ENCODE data around the gene IL12A. TPM values are rescaled to one million over a fixed set of nuclear protein-coding genes. Genes with fewer than 3 reads are reported as not detected.

IL12A gene
- total RNA-seq, 2 experiments from 2014 or later: not detected

DNA sequence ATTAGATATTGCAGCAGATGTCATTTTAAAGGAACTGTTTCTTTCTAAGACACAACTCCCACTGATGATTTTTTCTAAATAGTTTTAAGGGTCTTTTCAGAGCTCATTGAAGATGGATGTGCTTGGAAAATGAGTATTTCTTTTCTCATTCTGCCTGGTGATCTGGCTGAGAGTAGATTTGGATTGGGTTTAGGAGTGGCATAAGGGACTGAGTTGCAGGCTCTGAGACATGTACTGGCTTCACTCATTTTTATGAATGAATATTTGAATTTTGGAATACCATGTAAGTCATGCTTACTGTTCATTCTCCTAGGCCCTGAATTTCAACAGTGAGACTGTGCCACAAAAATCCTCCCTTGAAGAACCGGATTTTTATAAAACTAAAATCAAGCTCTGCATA lies 6.5 kb downstream of the IL12A start:
- Mint-ChIP-seq H3K27me3 (no peaks in the 10 kb centered on the region), H3K27ac (no peak overlapping the region), H3K9me3 (no peaks in the 10 kb centered on the region), H3K4me1 (ENCODE audit: low read depth) (no peaks in the 10 kb centered on the region), H3K36me3 (ENCODE audit: low read depth) (no peaks in the 10 kb centered on the region), H3K4me3 (no peak overlapping the region)
- intact Hi-C loops (cut with micrococcal nuclease): no loop called here
- DNase-seq (no peak), ATAC-seq (no peak)
- TF ChIP-seq, protein P1, sequence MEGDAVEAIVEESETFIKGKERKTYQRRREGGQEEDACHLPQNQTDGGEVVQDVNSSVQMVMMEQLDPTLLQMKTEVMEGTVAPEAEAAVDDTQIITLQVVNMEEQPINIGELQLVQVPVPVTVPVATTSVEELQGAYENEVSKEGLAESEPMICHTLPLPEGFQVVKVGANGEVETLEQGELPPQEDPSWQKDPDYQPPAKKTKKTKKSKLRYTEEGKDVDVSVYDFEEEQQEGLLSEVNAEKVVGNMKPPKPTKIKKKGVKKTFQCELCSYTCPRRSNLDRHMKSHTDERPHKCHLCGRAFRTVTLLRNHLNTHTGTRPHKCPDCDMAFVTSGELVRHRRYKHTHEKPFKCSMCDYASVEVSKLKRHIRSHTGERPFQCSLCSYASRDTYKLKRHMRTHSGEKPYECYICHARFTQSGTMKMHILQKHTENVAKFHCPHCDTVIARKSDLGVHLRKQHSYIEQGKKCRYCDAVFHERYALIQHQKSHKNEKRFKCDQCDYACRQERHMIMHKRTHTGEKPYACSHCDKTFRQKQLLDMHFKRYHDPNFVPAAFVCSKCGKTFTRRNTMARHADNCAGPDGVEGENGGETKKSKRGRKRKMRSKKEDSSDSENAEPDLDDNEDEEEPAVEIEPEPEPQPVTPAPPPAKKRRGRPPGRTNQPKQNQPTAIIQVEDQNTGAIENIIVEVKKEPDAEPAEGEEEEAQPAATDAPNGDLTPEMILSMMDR (IDR thresholded peaks at IDR 0.05): no peak
- ChIA-PET CTCF (interaction anchor here (0.8 to 2.4 kb wide), 3 partner anchors 8 to 167 kb away, joined by 3 to 10 read pairs (median 4); no protein-coding TSS in a partner anchor), POLR2A (no interaction called here)

DNA sequence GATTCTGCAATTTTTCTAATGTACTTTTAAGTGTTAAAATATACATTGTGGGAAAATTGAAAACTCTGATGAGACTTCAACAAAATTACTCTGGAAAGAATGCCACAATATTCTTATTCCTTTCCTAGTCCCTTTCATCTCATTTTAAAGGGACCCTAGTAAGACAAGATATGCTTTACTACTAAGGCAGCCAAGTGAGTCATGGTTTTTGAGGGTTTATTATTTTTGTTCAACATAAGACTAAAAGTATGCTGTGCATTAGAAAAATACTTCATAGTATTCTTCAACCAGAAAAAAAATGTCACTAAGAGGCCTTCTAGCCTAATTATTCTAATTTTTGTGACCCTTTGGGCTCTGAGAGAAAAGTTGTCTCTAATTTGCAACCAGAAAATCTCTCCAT lies 7.4 kb downstream of the IL12A start:
- TF ChIP-seq, protein P1 (IDR thresholded peaks at IDR 0.05): no peak
- intact Hi-C loops (cut with micrococcal nuclease): no loop called here
- DNase-seq: no peak
- H3K4me1 Mint-ChIP-seq (ENCODE audit: low read depth): no peaks in the 10 kb centered on the region
- no peaks in the 10 kb centered on the region for H3K27me3 Mint-ChIP-seq
- no peaks in the 10 kb centered on the region for H3K9me3 Mint-ChIP-seq
- H3K36me3 Mint-ChIP-seq (ENCODE audit: low read depth): no peaks in the 10 kb centered on the region
- no peak overlapping the region for H3K4me3 Mint-ChIP-seq
- no peak for ATAC-seq
- no peak overlapping the region for H3K27ac Mint-ChIP-seq
- ChIA-PET CTCF (interaction anchor here (0.7 to 2.4 kb wide), 3 partner anchors 8 to 10 kb away, joined by 4 to 10 read pairs (median 4); no protein-coding TSS in a partner anchor), POLR2A (no interaction called here)

DNA sequence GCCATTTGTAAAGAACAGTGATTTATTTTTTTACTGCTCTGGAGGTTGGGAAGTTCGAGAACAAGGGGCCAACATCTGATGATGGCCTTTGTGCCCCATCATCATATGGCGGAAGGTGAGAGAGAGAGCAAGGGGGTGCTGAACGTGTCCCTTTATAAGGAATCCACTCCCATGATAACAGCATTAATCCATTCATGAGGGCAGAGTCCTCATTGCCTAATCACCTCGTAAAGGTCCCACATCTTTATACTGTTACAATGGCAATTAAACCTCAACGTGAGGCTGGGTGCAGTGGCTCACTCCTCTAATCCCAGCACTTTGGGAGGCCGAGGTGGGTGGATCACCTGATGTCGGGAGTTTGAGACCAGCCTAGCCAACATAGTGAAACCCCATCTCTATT lies 8.3 kb downstream of the IL12A start:
- intact Hi-C loops (cut with micrococcal nuclease): no loop called here
- ChIA-PET POLR2A (no interaction called here), CTCF (interaction anchor here (2.4 kb wide), 1 partner anchor 9 kb away, joined by 10 read pairs; no protein-coding TSS in a partner anchor)
- no peaks in the 10 kb centered on the region for H3K27me3 Mint-ChIP-seq
- TF ChIP-seq, protein P1 (IDR thresholded peaks at IDR 0.05): no peak
- no peak overlapping the region for H3K4me3 Mint-ChIP-seq
- no peaks in the 10 kb centered on the region for H3K36me3 Mint-ChIP-seq (ENCODE audit: low read depth)
- no peak overlapping the region for H3K27ac Mint-ChIP-seq
- DNase-seq (no peak), ATAC-seq (no peak)
- no peaks in the 10 kb centered on the region for H3K4me1 Mint-ChIP-seq (ENCODE audit: low read depth)
- H3K9me3 Mint-ChIP-seq: no peaks in the 10 kb centered on the region

DNA sequence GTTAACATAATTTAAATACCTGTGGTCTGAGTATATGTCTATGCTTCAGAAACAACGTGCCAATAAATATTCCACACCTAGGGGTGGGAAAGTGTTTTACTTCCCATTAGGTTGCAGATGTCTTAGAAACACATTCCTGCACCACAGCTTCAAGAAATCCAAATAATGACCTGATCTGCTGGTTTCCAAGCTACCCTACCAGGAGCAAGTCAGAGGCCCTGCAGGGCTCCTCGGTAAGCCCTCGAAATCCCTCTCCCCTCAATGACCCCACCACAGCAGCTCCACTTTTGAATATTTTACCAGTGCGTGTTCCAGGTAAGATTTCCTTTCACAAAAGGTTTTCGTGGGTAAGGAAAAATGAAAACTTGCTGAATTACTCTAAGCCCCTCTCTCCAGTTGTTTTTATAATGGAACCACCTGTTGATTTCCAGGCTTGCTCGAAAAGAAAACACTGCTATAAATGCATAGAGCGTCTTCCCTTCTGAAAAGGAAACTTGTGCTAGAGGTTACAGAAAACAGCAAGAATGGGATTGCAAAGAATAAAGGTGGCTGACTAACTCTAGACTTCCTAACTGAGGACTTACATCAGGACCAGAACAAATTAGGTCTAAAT lies 12.6 kb downstream of the IL12A start:
- intact Hi-C loops (cut with micrococcal nuclease): no loop called here
- Mint-ChIP-seq H3K4me3 (no peak overlapping the region), H3K27me3 (no peaks in the 10 kb centered on the region), H3K4me1 (ENCODE audit: low read depth) (no peaks in the 10 kb centered on the region), H3K36me3 (ENCODE audit: low read depth) (no peaks in the 10 kb centered on the region), H3K27ac (no peak overlapping the region), H3K9me3 (no peaks in the 10 kb centered on the region)
- ChIA-PET POLR2A (interaction anchor here (1.0 kb wide), 1 partner anchor 10 kb away, joined by 3 read pairs; no protein-coding TSS in a partner anchor), CTCF (interaction anchor here (7.1 to 10.0 kb wide), 2 partner anchors 12 to 114 kb away, joined by 105 to 130 read pairs; partner anchors contain the start of gene IL12A)
- DNase-seq (no peak), ATAC-seq (no peak)
- TF ChIP-seq, protein P1 (IDR thresholded peaks at IDR 0.05): no peak

DNA sequence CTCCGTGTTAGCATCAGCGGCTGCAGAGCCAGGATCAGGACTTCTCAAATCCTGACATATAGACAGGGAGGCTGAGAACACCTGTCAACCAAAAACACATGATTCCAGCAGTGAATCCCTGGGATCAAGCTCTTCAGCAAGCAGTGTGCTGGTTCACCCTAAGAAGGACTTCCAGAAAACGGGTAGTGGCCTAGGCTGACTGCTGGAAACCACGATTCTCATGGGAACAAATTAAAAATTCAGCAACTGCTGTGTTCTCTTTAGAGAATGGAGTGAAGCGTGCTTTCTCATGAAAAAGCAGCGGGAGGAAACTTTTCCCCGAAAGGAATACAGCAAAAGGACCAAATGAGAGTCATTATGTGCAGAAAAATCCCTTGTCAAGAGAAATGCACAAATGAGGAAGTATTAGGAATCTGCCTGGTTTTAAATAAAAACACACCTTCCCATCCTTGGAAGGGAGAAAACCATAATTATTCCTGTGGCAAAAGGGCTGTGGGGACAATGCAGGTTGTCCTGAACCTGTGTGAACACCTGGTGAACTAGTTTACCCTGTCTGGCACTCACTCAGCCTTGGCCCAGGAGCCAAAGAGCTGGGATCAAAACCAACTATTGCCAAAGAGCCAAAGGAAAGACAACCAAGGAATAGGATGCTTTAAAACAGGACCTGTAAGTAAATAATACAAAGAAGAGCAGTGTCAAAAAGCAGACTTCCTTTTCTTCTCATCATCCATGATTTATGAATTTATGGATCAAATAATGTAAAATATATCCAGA lies 13.4 kb downstream of the IL12A start:
- ATAC-seq (no peak), DNase-seq (no peak)
- ChIA-PET POLR2A (interaction anchor here (1.0 kb wide), 1 partner anchor 10 kb away, joined by 3 read pairs; no protein-coding TSS in a partner anchor), CTCF (interaction anchor here (2.1 to 10.0 kb wide), 3 partner anchors 10 to 115 kb away, joined by 7 to 130 read pairs (median 105); partner anchors contain the start of gene IL12A)
- H3K27ac Mint-ChIP-seq: no peak overlapping the region
- H3K4me3 Mint-ChIP-seq: no peak overlapping the region
- no peaks in the 10 kb centered on the region for H3K27me3 Mint-ChIP-seq
- no peaks in the 10 kb centered on the region for H3K9me3 Mint-ChIP-seq
- intact Hi-C loops (cut with micrococcal nuclease): loop anchor here (2.0 kb wide), 1 partner anchor 117 kb away; no protein-coding TSS in a partner anchor
- H3K36me3 Mint-ChIP-seq (ENCODE audit: low read depth): no peaks in the 10 kb centered on the region
- H3K4me1 Mint-ChIP-seq (ENCODE audit: low read depth): no peaks in the 10 kb centered on the region
- TF ChIP-seq, protein P1 (IDR thresholded peaks at IDR 0.05): no peak

Data from activated CD8-positive, alpha-beta T cell treated with anti-CD3 and anti-CD28 coated beads for 36 hours (primary cell).